ENCODE measurements around the gene RDX. TPM values are rescaled to one million over a fixed set of nuclear protein-coding genes. Genes with fewer than 3 reads are reported as not detected.

RDX gene
- total and polyA plus RNA-seq, 2 experiments from 2014 or later = 45.2 to 226 TPM

GRCh38 chr11:110179064-110179463 lies 117.3 kb downstream of the RDX start:
- Histone ChIP-seq H3K36me3 (ENCODE audit: insufficient read depth) (no peaks in the 10 kb centered on the region), H4K20me1 (replicated peaks; ENCODE audit: insufficient read depth) (no peaks in the 10 kb centered on the region), H2AFZ (no peak overlapping the region), H3K4me3 (no peak overlapping the region), H3K27me3 (ENCODE audit: insufficient read depth) (peaks cover 10% of the 10 kb centered on the region), H3K9me2 (ENCODE audit: insufficient read depth) (peaks cover 5% of the 10 kb centered on the region; the same call in 1 of the 2 replicates), H3K79me2 (replicated peaks; ENCODE audit: insufficient read depth) (no peaks in the 10 kb centered on the region), H3K4me1 (ENCODE audit: insufficient read depth) (peaks cover 22% of the 10 kb centered on the region), H3F3A (replicated peaks; ENCODE audit: low read depth) (peaks cover 5% of the 10 kb centered on the region; the same call in 1 of the 2 replicates), H3K27ac (ENCODE audit: low read depth) (no peak overlapping the region), H3K4me2 (no peak overlapping the region)
- Mint-ChIP-seq H3K4me3 (no peak overlapping the region), H3K27ac (no peak overlapping the region), H3K4me1 (peaks cover 28% of the 10 kb centered on the region), H3K36me3 (ENCODE audit: low read depth) (no peaks in the 10 kb centered on the region), H3K27me3 (ENCODE audit: insufficient read depth, low read depth, poor library complexity) (peaks cover 15% of the 10 kb centered on the region), H3K9me3 (peaks cover 4% of the 10 kb centered on the region; the same call in 1 of the 3 replicates)
- ATAC-seq = no peak
- DNase-seq (ENCODE audit: low spot score) = no peak
- TF ChIP-seq EZH2phosphoT487 (IDR thresholded peaks at IDR 0.05; ENCODE audit: unreplicated experiment) = no peak
- no peak for TF ChIP-seq REST (IDR thresholded peaks at IDR 0.05; ENCODE audit: unreplicated experiment)
- no peak for TF ChIP-seq ZNF462 (CRISPR knock-in tag; IDR thresholded peaks at IDR 0.05)
- no peak for TF ChIP-seq NANOG (IDR thresholded peaks at IDR 0.05; ENCODE audit: borderline replicate concordance)
- no peak for TF ChIP-seq CREB1 (CRISPR knock-in tag; IDR thresholded peaks at IDR 0.05; ENCODE audit: low read depth)
- TF ChIP-seq JUNB (IDR thresholded peaks at IDR 0.05; ENCODE audit: unreplicated experiment) = no peak
- TF ChIP-seq EZH2 (IDR thresholded peaks at IDR 0.05; ENCODE audit: low read depth, unreplicated experiment) = no peak
- no peak for TF ChIP-seq ZNF331 (CRISPR knock-in tag; IDR thresholded peaks at IDR 0.05; ENCODE audit: low read depth)
- TF ChIP-seq ZNF114 (CRISPR knock-in tag; IDR thresholded peaks at IDR 0.05) = no peak
- no peak for TF ChIP-seq ETS1 (IDR thresholded peaks at IDR 0.05)
- no peak for TF ChIP-seq CTCF (conservative IDR thresholded peaks at IDR 0.05; ENCODE audit: low read depth in 2 of 2)
- TF ChIP-seq POLR2AphosphoS5 (IDR thresholded peaks at IDR 0.05; ENCODE audit: low read depth) = no peak
- no peak for TF ChIP-seq STAT1 (IDR thresholded peaks at IDR 0.05; ENCODE audit: unreplicated experiment)

All from GM23338 (cell line).